ENCODE results near the gene LRRC45. TPM values are rescaled to one million over a fixed set of nuclear protein-coding genes. Genes with fewer than 3 reads are reported as not detected.
A peak's percentile ranks its signal among the peaks of the same experiment; 100 is the strongest.

Gene LRRC45
- total RNA-seq, 6 experiments from 2014 or later: 6.8 to 10.5 (median 10.0) TPM

GRCh38 chr17:82051776-82052637, 28.9 kb downstream of the LRRC45 start, which contains the start of the genes GPS1 and RFNG:
GPS1 (plus strand) TSS chr17:82051898; CDS start chr17:82051932, 34 bp downstream.
RFNG (minus strand) TSS chr17:82051811; CDS start chr17:82051766, 45 bp downstream.
- H3K4me1 Mint-ChIP-seq (ENCODE audit: low read depth): peaks cover 10% of the 10 kb centered on the region; the same call in 1 of the 2 replicates
- no peaks in the 10 kb centered on the region for H3K9me3 Mint-ChIP-seq
- no peak for TF ChIP-seq CTCF (IDR thresholded peaks at IDR 0.05)
- H3K27me3 Mint-ChIP-seq (ENCODE audit: insufficient read depth): no peaks in the 10 kb centered on the region
- H3K36me3 Mint-ChIP-seq (ENCODE audit: low read depth): peaks cover 5% of the 10 kb centered on the region; the same call in 1 of the 2 replicates
- H3K27ac Mint-ChIP-seq: peak within 1 kb of the TSS; percentile 77
- peak within 1 kb of the TSS; percentile 90 for H3K4me3 Mint-ChIP-seq
- DNase-seq: no peak

GRCh38 chr17:82052638-82053059, 29.5 kb downstream of the LRRC45 start:
- no peak for TF ChIP-seq CTCF (IDR thresholded peaks at IDR 0.05)
- Mint-ChIP-seq H3K4me1 (ENCODE audit: low read depth) (peaks cover 10% of the 10 kb centered on the region; the same call in 1 of the 2 replicates), H3K9me3 (no peaks in the 10 kb centered on the region), H3K36me3 (ENCODE audit: low read depth) (peaks cover 2% of the 10 kb centered on the region; the same call in 1 of the 2 replicates), H3K4me3 (peak overlapping the region; percentile 90), H3K27ac (peak overlapping the region; percentile 67), H3K27me3 (ENCODE audit: insufficient read depth) (no peaks in the 10 kb centered on the region)
- DNase-seq: no peak

GRCh38 chr17:82053130-82053529, 30.0 kb downstream of the LRRC45 start:
- TF ChIP-seq CTCF (IDR thresholded peaks at IDR 0.05): no peak
- H3K9me3 Mint-ChIP-seq: no peaks in the 10 kb centered on the region
- H3K4me3 Mint-ChIP-seq: peak overlapping the region; percentile 90
- H3K27me3 Mint-ChIP-seq (ENCODE audit: insufficient read depth): no peaks in the 10 kb centered on the region
- DNase-seq: no peak
- H3K4me1 Mint-ChIP-seq (ENCODE audit: low read depth): peaks cover 10% of the 10 kb centered on the region; the same call in 1 of the 2 replicates
- peak overlapping the region; percentile 16; the same call in 1 of the 2 replicates for H3K27ac Mint-ChIP-seq
- no peaks in the 10 kb centered on the region for H3K36me3 Mint-ChIP-seq (ENCODE audit: low read depth)

GRCh38 chr17:82053556-82054263, 30.6 kb downstream of the LRRC45 start:
- H3K4me3 Mint-ChIP-seq: peak overlapping the region; percentile 90
- H3K36me3 Mint-ChIP-seq (ENCODE audit: low read depth): no peaks in the 10 kb centered on the region
- H3K27ac Mint-ChIP-seq: peak overlapping the region; percentile 16; the same call in 1 of the 2 replicates
- H3K27me3 Mint-ChIP-seq (ENCODE audit: insufficient read depth): no peaks in the 10 kb centered on the region
- H3K9me3 Mint-ChIP-seq: no peaks in the 10 kb centered on the region
- DNase-seq: no peak
- peaks cover 10% of the 10 kb centered on the region; the same call in 1 of the 2 replicates for H3K4me1 Mint-ChIP-seq (ENCODE audit: low read depth)
- no peak for TF ChIP-seq CTCF (IDR thresholded peaks at IDR 0.05)

GRCh38 chr17:82054351-82055022, 31.4 kb downstream of the LRRC45 start:
- Mint-ChIP-seq H3K36me3 (ENCODE audit: low read depth) (no peaks in the 10 kb centered on the region), H3K27me3 (ENCODE audit: insufficient read depth) (no peaks in the 10 kb centered on the region), H3K27ac (0 out of 2 replicates have a peak overlapping the region, but pooled peaks have one; percentile 18), H3K4me1 (ENCODE audit: low read depth) (peaks cover 10% of the 10 kb centered on the region; the same call in 1 of the 2 replicates), H3K4me3 (no peak overlapping the region), H3K9me3 (no peaks in the 10 kb centered on the region)
- TF ChIP-seq CTCF (IDR thresholded peaks at IDR 0.05): no peak
- DNase-seq: no peak
